Psoas muscle (tissue), 8 donors: ENCODE data around the gene MED17. TPM values are rescaled to one million over a fixed set of nuclear protein-coding genes. Genes with fewer than 3 reads are reported as not detected.

Source experiments
- ATAC-seq, 4 donors: fragments of 200-7000 bp; cut with Tn5 transposase; one replicate each; pipeline ENCODE4 v1.9.1; 2020; ENCODE audit warnings: moderate library complexity in 3 of 4, mild to moderate bottlenecking in 2 of 4
- DNase-seq, 2 donors: peaks; one replicate each; pipeline ENCODE4 v3.0.0-alpha.2; 2020
- H3K27ac ChIP-seq: fragments of 200-600 bp; one replicate; pipeline ENCODE4 v1.8.0; 2022
- H3K27me3 ChIP-seq, 3 donors: fragments of 200-600 bp in 1 of 3; one replicate each; pipeline versions ENCODE4 v1.6.1 to v1.8.0; 2013 to 2022; ENCODE audit warnings: low read length in 2 of 3, mild to moderate bottlenecking in 2 of 3, moderate library complexity in 1 of 3; ENCODE audit not compliant: insufficient read depth in 3 of 3
- H3K36me3 ChIP-seq, 2 donors: fragments of 200-600 bp in 1 of 2; one replicate each; pipeline versions ENCODE4 v1.6.1 to v1.8.0; 2013 to 2022; ENCODE audit warnings: low read depth in 1 of 2, mild to moderate bottlenecking in 1 of 2, moderate library complexity in 1 of 2; ENCODE audit not compliant: insufficient read depth in 1 of 2
- H3K4me1 ChIP-seq: fragments of 200-600 bp; one replicate; pipeline ENCODE4 v1.8.0; 2022
- H3K4me3 ChIP-seq: fragments of 200-600 bp; one replicate; pipeline ENCODE4 v1.8.0; 2022; ENCODE audit warnings: mild to moderate bottlenecking
- H3K9me3 ChIP-seq: fragments of 200-600 bp; one replicate; pipeline ENCODE4 v1.8.0; 2022
- CTCF ChIP-seq: fragments of 200-600 bp; IDR thresholded peaks from one replicate; pipeline ENCODE4 v1.8.0; 2022; ENCODE audit warnings: antibody characterized with exemption
- WGBS, 3 donors: extraction: QIAGEN DNeasy Blood & Tissue Kit; methylation state at CpG; one replicate each; pipeline versions ENCODE4 v1.1.6 to v1.1.7; 2013; 5-methylcytosine and 5-hydroxymethylcytosine counted together
- intact Hi-C, 2 donors: fragments of 100-400 bp; cut with DNase I; formaldehyde crosslinking; loops; one replicate each; pipeline versions ENCODE4 v1.11.0 to v1.14.2; 2022
- polyA plus RNA-seq, 3 donors: library from polyadenylated mRNA; stranded (reverse); fragments of 200-250 nt; gene quantifications; one replicate each; pipeline ENCODE4 v1.2.3, GENCODE V29; 2013
- total RNA-seq, 4 donors: library from RNA; stranded (reverse); fragmentation: NEBNext Ultra II Directional in 2 of 4; extraction: Animal tissue kit (Norgen Biotek cat#: 25700) in 2 of 4; gene quantifications; one replicate each; pipeline versions ENCODE4 v1.2.1 to v1.2.4, GENCODE V29; 2021 to 2023
- donor health status: healthy with polysubstance abuse.
- donor health status: DM: no; HTN: no; CAD: no; lungs with moderate emphysema.
- donor health status: Bipolar disorder and iron deficiency.
- donor health status: healthy.
- donor health status: DM: yes; HTN: yes; CAD: no.
- donor health status: DM: no; HTN: no; CAD: no.
- donor health status: DM: no; HTN: no; CAD: no.
- donor health status: DM: yes; HTN: yes; CAD: no.

The MED17 gene
- total and polyA plus RNA-seq, 7 donors, result 7.1 to 16.0 (median 11.2) TPM

DNA sequence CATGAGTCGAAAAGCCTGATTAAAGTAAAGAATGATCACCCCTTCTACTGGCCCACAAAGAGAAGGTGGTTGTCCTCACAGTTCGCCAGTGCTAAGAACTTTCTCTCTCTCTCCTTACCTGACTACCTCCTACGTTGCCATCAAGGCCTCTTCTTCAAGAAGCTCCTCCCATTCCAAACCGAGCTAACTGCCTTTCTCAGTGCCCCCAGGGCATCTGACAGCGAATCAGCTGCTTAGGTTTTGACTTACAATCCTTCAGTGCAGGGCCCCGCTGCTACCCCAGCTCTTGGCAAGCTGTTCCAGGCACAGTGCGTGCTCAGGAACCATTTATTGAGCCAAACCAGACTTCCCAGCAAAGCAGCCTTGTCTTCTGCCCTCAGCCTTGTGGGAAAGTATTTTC is 60.5 kb downstream of the MED17 start:
- no peak for ATAC-seq
- H3K27me3 ChIP-seq, result peaks cover 0 to 11% (median 0%) of the 10 kb centered on the region in 3 donors
- WGBS, 3 donors, result 48 to 59% (median 50%) methylated on average over 7 of the region's 7 CpGs
- intact Hi-C loops, result no loop called here
- no peak for DNase-seq
- no peaks in the 10 kb centered on the region for H3K9me3 ChIP-seq
- no peak overlapping the region for H3K27ac ChIP-seq
- no peaks in the 10 kb centered on the region for H3K4me1 ChIP-seq
- H3K36me3 ChIP-seq, result no peaks in the 10 kb centered on the region
- H3K4me3 ChIP-seq, result no peak overlapping the region
- no peak for TF ChIP-seq CTCF

DNA sequence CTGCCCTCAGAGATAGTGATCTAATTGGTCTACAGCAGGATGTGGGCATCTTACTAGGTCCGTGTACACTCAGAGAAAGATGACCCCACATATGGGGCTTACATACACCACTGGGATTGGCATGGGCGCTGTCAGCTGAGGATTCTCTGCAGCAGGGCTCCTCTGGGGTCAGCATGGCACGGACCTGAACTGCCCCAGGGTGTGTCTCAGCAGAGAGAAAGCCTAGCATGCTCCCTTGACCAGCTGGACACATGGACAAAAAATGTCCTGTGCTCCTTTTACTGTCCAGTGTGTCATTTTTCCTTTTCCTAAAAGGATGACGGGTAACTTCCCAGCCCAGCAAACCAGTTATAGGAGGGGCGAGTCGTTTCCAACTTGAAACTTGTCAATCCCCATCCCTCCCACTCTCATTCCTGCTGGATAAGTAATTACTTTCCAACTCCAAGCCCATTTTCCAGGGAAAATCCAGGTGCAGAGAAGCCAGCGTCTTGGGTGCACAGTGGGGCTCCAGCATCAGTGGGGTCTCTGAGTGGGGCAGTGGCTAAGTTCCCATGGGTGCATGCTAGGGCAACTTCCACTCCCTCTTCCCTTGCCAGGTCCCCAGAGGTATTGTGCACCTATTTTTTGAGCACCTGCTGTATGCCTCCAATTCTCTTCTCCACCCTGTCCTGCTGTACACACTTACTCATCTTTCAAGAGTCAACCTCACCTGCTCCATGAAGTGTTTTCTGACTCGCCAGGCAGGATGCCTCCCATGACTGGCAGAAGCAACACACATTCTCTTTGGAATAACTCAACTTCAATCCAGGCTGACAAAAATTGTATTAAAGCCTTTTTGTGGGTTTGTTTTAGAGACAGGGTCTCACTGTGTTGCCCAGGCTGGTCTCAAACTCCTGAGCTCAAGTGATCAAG is 61.4 kb downstream of the MED17 start:
- 69 to 71% (median 70%) methylated on average over 8 of the region's 8 CpGs for WGBS, 3 donors
- intact Hi-C loops, result no loop called here

GRCh38 chr11:93846411-93846810 is 62.3 kb downstream of the MED17 start:
- H3K27me3 ChIP-seq, result peaks cover 0 to 21% (median 2%) of the 10 kb centered on the region in 3 donors
- no peaks in the 10 kb centered on the region for H3K36me3 ChIP-seq
- H3K4me1 ChIP-seq, result no peaks in the 10 kb centered on the region
- H3K9me3 ChIP-seq, result no peaks in the 10 kb centered on the region
- no peak for DNase-seq
- no peak for TF ChIP-seq CTCF
- no peak overlapping the region for H3K4me3 ChIP-seq
- 55 to 83% (median 78%) methylated on average over 2 of the region's 2 CpGs for WGBS, 3 donors
- H3K27ac ChIP-seq, result no peak overlapping the region
- ATAC-seq, result no peak
- intact Hi-C loops, result no loop called here

More for the DNA sequence above, 61.4 kb downstream of the MED17 start:
- H3K36me3 ChIP-seq, result no peaks in the 10 kb centered on the region
- no peaks in the 10 kb centered on the region for H3K4me1 ChIP-seq
- no peak for TF ChIP-seq CTCF
- H3K4me3 ChIP-seq, result no peak overlapping the region
- ATAC-seq (no peak), DNase-seq (no peak)
- no peak overlapping the region for H3K27ac ChIP-seq
- H3K9me3 ChIP-seq, result no peaks in the 10 kb centered on the region
- H3K27me3 ChIP-seq, result peaks cover 0 to 20% (median 2%) of the 10 kb centered on the region in 3 donors

DNA sequence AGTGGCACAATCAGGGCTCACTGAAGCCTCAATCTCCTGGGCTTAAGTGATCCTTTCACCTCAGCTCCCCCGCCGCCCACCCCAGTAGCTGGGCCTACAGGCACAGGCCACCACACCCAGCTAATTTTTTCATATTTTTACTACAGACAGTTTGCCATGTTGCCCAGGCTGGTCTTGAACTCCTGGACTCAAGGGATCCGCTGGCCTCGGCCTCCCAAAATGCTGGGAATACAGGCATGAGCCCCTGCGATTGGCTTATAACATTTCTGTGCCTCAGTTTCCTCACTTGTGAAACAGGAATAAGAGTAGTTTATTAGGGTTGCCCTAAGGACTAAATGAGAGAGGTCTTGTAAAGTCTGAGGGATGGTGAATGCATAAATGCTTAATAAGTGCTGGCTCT is 65.1 kb downstream of the MED17 start:
- TF ChIP-seq CTCF, result no peak
- H3K4me1 ChIP-seq, result no peaks in the 10 kb centered on the region
- intact Hi-C loops, result no loop called here
- DNase-seq, result no peak
- peak overlapping the region; percentile 62 for H3K4me3 ChIP-seq
- no peaks in the 10 kb centered on the region for H3K36me3 ChIP-seq
- peaks cover 0 to 21% (median 2%) of the 10 kb centered on the region in 3 donors for H3K27me3 ChIP-seq
- no peak overlapping the region for H3K27ac ChIP-seq
- ATAC-seq, result no peak
- no peaks in the 10 kb centered on the region for H3K9me3 ChIP-seq
- WGBS, 3 donors, result 97 to 98% (median 97%) methylated on average over 5 of the region's 5 CpGs
